ENCODE data around the gene PCGF2. TPM values are rescaled to one million over a fixed set of nuclear protein-coding genes. Genes with fewer than 3 reads are reported as not detected.
"Not testable (repeated sequence)": the region's sequence is repeated elsewhere in the genome, so short reads cannot be mapped to it uniquely, and the experiment has no call there.

Gene PCGF2
- total RNA-seq, 1 donor from 2014 or later: 1.1 TPM

GRCh38 chr17:38729368-38729885 is 18.7 kb downstream of the PCGF2 start:
- FAIRE-seq: no peak
- no peak for TF ChIP-seq CTCF (IDR thresholded peaks at IDR 0.05; ENCODE audit: insufficient read depth, low read length, severe bottlenecking)

GRCh38 chr17:38728290-38728831 is 19.8 kb downstream of the PCGF2 start:
- DNase-seq (ENCODE audit: low read depth) (no peak), FAIRE-seq (no peak)
- no peak overlapping the region for H3K4me3 ChIP-seq (ENCODE audit: low read depth, low read length)
- peaks cover 6% of the 10 kb centered on the region for H3K36me3 ChIP-seq (ENCODE audit: control insufficient read depth, insufficient read depth, low read length)
- H3K27me3 ChIP-seq (ENCODE audit: control insufficient read depth, insufficient read depth, low read length): no peaks in the 10 kb centered on the region
- no peak for TF ChIP-seq CTCF (IDR thresholded peaks at IDR 0.05; ENCODE audit: insufficient read depth, low read length, severe bottlenecking)

More at GRCh38 chr17:38729368-38729885, 18.7 kb downstream of the PCGF2 start:
- Histone ChIP-seq H3K4me3 (ENCODE audit: low read depth, low read length) (peak overlapping the region; percentile 86), H3K27me3 (ENCODE audit: control insufficient read depth, insufficient read depth, low read length) (no peaks in the 10 kb centered on the region), H3K36me3 (ENCODE audit: control insufficient read depth, insufficient read depth, low read length) (peaks cover 9% of the 10 kb centered on the region)
- DNase-seq (ENCODE audit: low read depth): no peak

- TF ChIP-seq CTCF (IDR thresholded peaks at IDR 0.05; ENCODE audit: insufficient read depth, low read length, severe bottlenecking): no peak
- FAIRE-seq: no peak
- Histone ChIP-seq H3K36me3 (ENCODE audit: control insufficient read depth, insufficient read depth, low read length) (peaks cover 4% of the 10 kb centered on the region), H3K4me3 (ENCODE audit: low read depth, low read length) (no peak overlapping the region), H3K27me3 (ENCODE audit: control insufficient read depth, insufficient read depth, low read length) (no peaks in the 10 kb centered on the region)
- no peak for DNase-seq (ENCODE audit: low read depth)
Observed at GRCh38 chr17:38727736-38728135, 20.4 kb downstream of the PCGF2 start.

- not testable (repeated sequence) for H3K27me3 ChIP-seq (ENCODE audit: control insufficient read depth, insufficient read depth, low read length); DNase-seq (ENCODE audit: low read depth); H3K4me3 ChIP-seq (ENCODE audit: low read depth, low read length); FAIRE-seq; H3K36me3 ChIP-seq (ENCODE audit: control insufficient read depth, insufficient read depth, low read length)
Observed at GRCh38 chr17:38726145-38726544, 22.0 kb downstream of the PCGF2 start.

GRCh38 chr17:38725066-38725465 is 23.1 kb downstream of the PCGF2 start:
- peaks cover 8% of the 10 kb centered on the region for H3K36me3 ChIP-seq (ENCODE audit: control insufficient read depth, insufficient read depth, low read length)

More at GRCh38 chr17:38725066-38725465, 23.1 kb downstream of the PCGF2 start:
- FAIRE-seq (no peak), DNase-seq (ENCODE audit: low read depth) (no peak)
- no peak overlapping the region for H3K4me3 ChIP-seq (ENCODE audit: low read depth, low read length)
- H3K27me3 ChIP-seq (ENCODE audit: control insufficient read depth, insufficient read depth, low read length): no peaks in the 10 kb centered on the region
- TF ChIP-seq CTCF (IDR thresholded peaks at IDR 0.05; ENCODE audit: insufficient read depth, low read length, severe bottlenecking): no peak

Measured in bronchial epithelial cell (primary cell).